MM.1S (cell line): ENCODE measurements around the gene CLIC1.

Experiments used
- DNase-seq: peaks from one replicate; pipeline ENCODE4 v3.0.0-alpha.2; 2015
- H2AFZ ChIP-seq: fragments of 300-600 bp; sonication (generic); 2 replicates; pipeline ENCODE4 v1.6.0; 2016; ENCODE audit warnings: antibody characterized with exemption, low read length
- H3F3A ChIP-seq: fragments of 300-600 bp; sonication (generic); 2 replicates; pipeline ENCODE4 v1.6.1; 2016; ENCODE audit warnings: mild to moderate bottlenecking, antibody characterized with exemption, low read length, moderate library complexity, mixed read lengths; ENCODE audit not compliant: insufficient read depth
- H3K27ac ChIP-seq: fragments of 300-600 bp; sonication (generic); 2 replicates; pipeline ENCODE4 v1.5.1; 2016; ENCODE audit warnings: mild to moderate bottlenecking, low read length
- H3K27me3 ChIP-seq: fragments of 300-600 bp; sonication (generic); replicated peaks from 2 replicates; pipeline ENCODE4 v1.6.0; 2016; ENCODE audit warnings: low read length; ENCODE audit not compliant: insufficient read depth
- H3K36me3 ChIP-seq: fragments of 300-600 bp; sonication (generic); replicated peaks from 2 replicates; pipeline ENCODE4 v1.6.1; 2016; ENCODE audit warnings: mild to moderate bottlenecking, low read length, mixed read lengths; ENCODE audit not compliant: insufficient read depth
- H3K4me1 ChIP-seq: fragments of 300-600 bp; sonication (generic); 2 replicates; pipeline ENCODE4 v1.6.1; 2016; ENCODE audit warnings: low read length, mixed read lengths
- H3K4me2 ChIP-seq: fragments of 300-600 bp; sonication (generic); 2 replicates; pipeline ENCODE4 v1.6.0; 2016; ENCODE audit warnings: low read depth, low read length
- H3K4me3 ChIP-seq: fragments of 300-600 bp; sonication (generic); 2 replicates; pipeline ENCODE4 v1.5.1; 2016; ENCODE audit warnings: low read length, mixed read lengths
- H3K79me2 ChIP-seq: fragments of 300-600 bp; sonication (generic); 2 replicates; pipeline ENCODE4 v1.6.1; 2016; ENCODE audit warnings: mixed run types, low read length, mixed read lengths
- H3K9ac ChIP-seq: fragments of 300-600 bp; sonication (generic); 2 replicates; pipeline ENCODE4 v1.6.1; 2016; ENCODE audit warnings: low read length, mixed read lengths
- H3K9me2 ChIP-seq: fragments of 300-600 bp; sonication (generic); replicated peaks from 2 replicates; pipeline ENCODE4 v1.6.1; 2016; ENCODE audit warnings: mild to moderate bottlenecking, low read length, mixed read lengths; ENCODE audit not compliant: insufficient read depth
- H3K9me3 ChIP-seq: fragments of 300-600 bp; sonication (generic); replicated peaks from 2 replicates; pipeline ENCODE4 v1.6.1; 2016; ENCODE audit warnings: mild to moderate bottlenecking, low read length, mixed read lengths; ENCODE audit not compliant: insufficient read depth
- H4K20me1 ChIP-seq: fragments of 300-600 bp; sonication (generic); 2 replicates; pipeline ENCODE4 v1.6.1; 2016; ENCODE audit warnings: mild to moderate bottlenecking, low read length, moderate library complexity, mixed read lengths; ENCODE audit not compliant: insufficient read depth
- EZH2 ChIP-seq: fragments of 300-600 bp; sonication (generic); optimal IDR thresholded peaks from 2 replicates; pipeline ENCODE3; 2017; ENCODE audit warnings: low read depth, mild to moderate bottlenecking, antibody characterized with exemption, low read length, mixed read lengths
- EZH2phosphoT487 ChIP-seq: fragments of 300-600 bp; sonication (generic); IDR thresholded peaks from 2 replicates; pipeline ENCODE4 v1.6.1; 2018; ENCODE audit warnings: antibody characterized with exemption, low read length
- TF ChIP-seq, protein P1 (sequence below): fragments of 300-600 bp; sonication (generic); IDR thresholded peaks from 2 replicates; pipeline ENCODE4 v1.5.1; 2016; ENCODE audit warnings: antibody characterized with exemption, low read length, mixed read lengths

CLIC1 gene

DNA sequence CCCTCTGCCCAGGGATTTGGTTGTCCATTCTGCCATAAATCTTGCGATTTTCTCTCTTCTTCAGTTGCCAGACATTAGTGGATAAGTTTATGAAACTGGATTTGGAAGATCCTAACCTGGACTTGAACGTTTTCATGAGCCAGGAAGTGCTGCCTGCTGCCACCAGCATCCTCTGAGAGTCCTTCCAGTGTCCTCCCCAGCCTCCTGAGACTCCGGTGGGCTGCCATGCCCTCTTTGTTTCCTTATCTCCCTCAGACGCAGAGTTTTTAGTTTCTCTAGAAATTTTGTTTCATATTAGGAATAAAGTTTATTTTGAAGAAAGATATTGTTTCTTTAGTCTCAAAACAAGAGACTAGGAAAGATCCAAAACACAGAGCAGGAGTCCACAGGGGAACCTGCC lies 26.0 kb upstream of the CLIC1 start, which contains the start of gene SAPCD1:
Gene SAPCD1, plus strand, starts transcription at position 301 of the 400 bp plus-strand sequence. CDS start 399 bp downstream, outside the sequence.
- Histone ChIP-seq H3K27me3 (no peaks in the 10 kb centered on the region), H2AFZ (no peak within 1 kb of the TSS), H3K9ac (no peak within 1 kb of the TSS), H3K79me2 (no peaks in the 10 kb centered on the region), H3K9me2 (no peaks in the 10 kb centered on the region), H3F3A (no peaks in the 10 kb centered on the region; the same call in 1 of the 2 replicates), H3K9me3 (no peaks in the 10 kb centered on the region), H3K4me2 (no peak within 1 kb of the TSS), H3K4me3 (no peak within 1 kb of the TSS), H4K20me1 (no peaks in the 10 kb centered on the region), H3K4me1 (peaks cover 16% of the 10 kb centered on the region), H3K27ac (no peak within 1 kb of the TSS), H3K36me3 (no peaks in the 10 kb centered on the region)
- TF ChIP-seq EZH2phosphoT487 (no peak), EZH2 (no peak)
- TF ChIP-seq, protein P1, sequence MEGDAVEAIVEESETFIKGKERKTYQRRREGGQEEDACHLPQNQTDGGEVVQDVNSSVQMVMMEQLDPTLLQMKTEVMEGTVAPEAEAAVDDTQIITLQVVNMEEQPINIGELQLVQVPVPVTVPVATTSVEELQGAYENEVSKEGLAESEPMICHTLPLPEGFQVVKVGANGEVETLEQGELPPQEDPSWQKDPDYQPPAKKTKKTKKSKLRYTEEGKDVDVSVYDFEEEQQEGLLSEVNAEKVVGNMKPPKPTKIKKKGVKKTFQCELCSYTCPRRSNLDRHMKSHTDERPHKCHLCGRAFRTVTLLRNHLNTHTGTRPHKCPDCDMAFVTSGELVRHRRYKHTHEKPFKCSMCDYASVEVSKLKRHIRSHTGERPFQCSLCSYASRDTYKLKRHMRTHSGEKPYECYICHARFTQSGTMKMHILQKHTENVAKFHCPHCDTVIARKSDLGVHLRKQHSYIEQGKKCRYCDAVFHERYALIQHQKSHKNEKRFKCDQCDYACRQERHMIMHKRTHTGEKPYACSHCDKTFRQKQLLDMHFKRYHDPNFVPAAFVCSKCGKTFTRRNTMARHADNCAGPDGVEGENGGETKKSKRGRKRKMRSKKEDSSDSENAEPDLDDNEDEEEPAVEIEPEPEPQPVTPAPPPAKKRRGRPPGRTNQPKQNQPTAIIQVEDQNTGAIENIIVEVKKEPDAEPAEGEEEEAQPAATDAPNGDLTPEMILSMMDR: no peak
- no peak for DNase-seq

DNA sequence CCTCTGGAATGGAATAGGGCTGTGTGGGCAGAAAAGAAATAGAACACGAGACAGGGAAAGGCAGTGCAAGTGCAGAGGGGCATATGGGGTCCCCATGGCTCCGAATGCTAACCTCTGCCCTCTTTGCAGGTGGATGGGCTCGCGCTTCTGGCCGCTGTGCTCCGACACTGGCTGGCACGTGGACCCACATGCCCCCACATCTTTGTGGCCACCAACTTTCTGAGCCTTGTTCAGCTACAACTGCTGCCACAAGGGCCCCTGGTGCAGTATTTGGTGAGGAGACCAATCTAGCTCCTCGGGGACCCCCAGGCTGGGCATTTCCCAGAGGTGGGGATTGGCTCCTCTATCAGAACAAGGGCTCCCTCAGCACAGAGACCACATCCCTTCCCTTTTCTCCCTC lies 25.0 kb upstream of the CLIC1 start:
- Histone ChIP-seq H3K79me2 (no peaks in the 10 kb centered on the region), H3K4me2 (no peak overlapping the region), H3K27ac (no peak overlapping the region), H3K9me2 (no peaks in the 10 kb centered on the region), H3K27me3 (no peaks in the 10 kb centered on the region), H3F3A (no peaks in the 10 kb centered on the region; the same call in 1 of the 2 replicates), H3K36me3 (no peaks in the 10 kb centered on the region), H3K4me1 (peaks cover 16% of the 10 kb centered on the region), H2AFZ (no peak overlapping the region), H3K9ac (no peak overlapping the region), H4K20me1 (no peaks in the 10 kb centered on the region), H3K9me3 (no peaks in the 10 kb centered on the region), H3K4me3 (no peak overlapping the region)
- no peak for DNase-seq
- TF ChIP-seq EZH2 (no peak), EZH2phosphoT487 (no peak)
- TF ChIP-seq, protein P1: no peak

DNA sequence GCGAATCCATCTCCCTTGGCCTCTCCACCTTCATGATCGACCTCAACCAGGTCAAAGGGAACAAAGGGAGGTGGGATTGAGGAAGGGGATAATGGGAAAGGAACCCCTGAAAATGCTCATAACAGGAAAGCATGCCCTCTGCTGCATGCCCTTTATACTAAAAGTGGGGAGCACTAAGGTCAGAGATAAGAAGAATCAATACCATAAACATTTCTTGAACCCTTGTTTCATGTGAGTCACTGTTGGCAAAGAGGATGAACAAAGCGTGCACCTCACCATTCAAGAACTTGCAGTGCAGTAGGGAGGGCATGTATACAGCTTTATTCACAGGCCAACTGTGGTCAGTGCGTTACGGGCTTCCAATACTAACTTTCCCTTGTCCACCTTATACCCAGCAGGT lies 24.5 kb upstream of the CLIC1 start:
- H3K4me3 ChIP-seq: no peak overlapping the region
- H3F3A ChIP-seq: no peaks in the 10 kb centered on the region; the same call in 1 of the 2 replicates
- no peak for TF ChIP-seq EZH2
- TF ChIP-seq, protein P1: no peak
- TF ChIP-seq EZH2phosphoT487: no peak
- H3K9ac ChIP-seq: no peak overlapping the region
- H2AFZ ChIP-seq: no peak overlapping the region
- H3K27ac ChIP-seq: no peak overlapping the region
- H3K9me3 ChIP-seq: no peaks in the 10 kb centered on the region
- no peaks in the 10 kb centered on the region for H4K20me1 ChIP-seq
- no peaks in the 10 kb centered on the region for H3K27me3 ChIP-seq
- no peaks in the 10 kb centered on the region for H3K79me2 ChIP-seq
- no peak overlapping the region for H3K4me2 ChIP-seq
- no peak for DNase-seq
- H3K9me2 ChIP-seq: no peaks in the 10 kb centered on the region
- H3K36me3 ChIP-seq: no peaks in the 10 kb centered on the region
- peaks cover 16% of the 10 kb centered on the region for H3K4me1 ChIP-seq
